ENCODE measurements around the gene IDE. TPM values are rescaled to one million over a fixed set of nuclear protein-coding genes. Genes with fewer than 3 reads are reported as not detected.
"Not testable (repeated sequence)": the region's sequence is repeated elsewhere in the genome, so short reads cannot be mapped to it uniquely, and the experiment has no call there.

IDE gene
- polyA plus RNA-seq, 1 experiment: 15.1 TPM

- no peak for TF ChIP-seq CTCF (IDR thresholded peaks at IDR 0.05; ENCODE audit: insufficient read depth, low read depth, low read length)
- no peak for DNase-seq (ENCODE audit: low read depth)
- CTCF ChIA-PET: interaction anchor here (0.6 to 1.4 kb wide), 3 partner anchors 11 to 110 kb away, joined by 3 to 5 read pairs (median 3); partner anchors contain the start of gene IDE
- H3K36me3 ChIP-seq (ENCODE audit: control insufficient read depth, insufficient read depth, low read length): peaks cover 8% of the 10 kb centered on the region
- POLR2A ChIA-PET: no interaction called here
- H3K27me3 ChIP-seq (ENCODE audit: control insufficient read depth, insufficient read depth, low read length): no peaks in the 10 kb centered on the region
- no peak overlapping the region for H3K4me3 ChIP-seq (ENCODE audit: low read depth, low read length)
Measured at GRCh38 chr10:92464364-92464763, 109.5 kb downstream of the IDE start.

GRCh38 chr10:92463582-92463981 is 110.3 kb downstream of the IDE start:
- peaks cover 8% of the 10 kb centered on the region for H3K36me3 ChIP-seq (ENCODE audit: control insufficient read depth, insufficient read depth, low read length)
- ChIA-PET POLR2A (no interaction called here), CTCF (interaction anchor here (1.0 to 1.4 kb wide), 2 partner anchors 11 to 111 kb away, joined by 3 to 5 read pairs; partner anchors contain the start of gene IDE)
- TF ChIP-seq CTCF (IDR thresholded peaks at IDR 0.05; ENCODE audit: insufficient read depth, low read depth, low read length): no peak
- no peak overlapping the region for H3K4me3 ChIP-seq (ENCODE audit: low read depth, low read length)
- DNase-seq (ENCODE audit: low read depth): no peak
- no peaks in the 10 kb centered on the region for H3K27me3 ChIP-seq (ENCODE audit: control insufficient read depth, insufficient read depth, low read length)

- DNase-seq (ENCODE audit: low read depth); POLR2A ChIA-PET; H3K27me3 ChIP-seq (ENCODE audit: control insufficient read depth, insufficient read depth, low read length); H3K36me3 ChIP-seq (ENCODE audit: control insufficient read depth, insufficient read depth, low read length); H3K4me3 ChIP-seq (ENCODE audit: low read depth, low read length): not testable (repeated sequence)
- CTCF ChIA-PET: interaction anchor here (0.6 kb wide), 3 partner anchors 333 to 505 kb away, joined by 3 read pairs; no protein-coding TSS in a partner anchor
Measured at GRCh38 chr10:92454955-92455354, 118.9 kb downstream of the IDE start.

- ChIA-PET POLR2A (no interaction called here), CTCF (interaction anchor here (1.3 kb wide), 1 partner anchor 11 kb away, joined by 5 read pairs; no protein-coding TSS in a partner anchor)
- no peak for TF ChIP-seq CTCF (IDR thresholded peaks at IDR 0.05; ENCODE audit: insufficient read depth, low read depth, low read length)
- H3K27me3 ChIP-seq (ENCODE audit: control insufficient read depth, insufficient read depth, low read length): no peaks in the 10 kb centered on the region
- peaks cover 6% of the 10 kb centered on the region; the same call in 1 of the 2 replicates for H3K36me3 ChIP-seq (ENCODE audit: control insufficient read depth, insufficient read depth, low read length)
- no peak for DNase-seq (ENCODE audit: low read depth)
- no peak overlapping the region for H3K4me3 ChIP-seq (ENCODE audit: low read depth, low read length)
Measured at GRCh38 chr10:92452313-92452712, 121.6 kb downstream of the IDE start.

DNA sequence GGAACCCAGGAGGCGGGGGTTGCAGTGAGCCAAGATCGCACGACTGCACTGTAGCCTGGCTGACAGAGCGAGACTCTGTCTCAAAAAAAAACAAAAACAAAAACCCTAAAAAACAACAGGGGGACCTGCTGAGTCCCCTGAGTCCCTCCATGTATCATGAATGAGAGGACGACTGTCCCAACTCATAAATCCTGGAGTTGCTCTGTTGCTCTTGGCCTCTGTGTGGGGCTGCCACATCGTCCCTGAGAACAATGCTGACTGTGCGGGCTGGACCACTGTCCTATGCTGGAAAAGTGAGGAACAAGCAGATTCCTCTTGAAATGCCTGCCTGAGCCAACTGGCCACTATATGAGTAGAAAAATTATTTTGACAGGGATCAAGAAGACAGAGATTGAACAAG is 122.5 kb downstream of the IDE start:
- Histone ChIP-seq H3K36me3 (ENCODE audit: control insufficient read depth, insufficient read depth, low read length) (peaks cover 6% of the 10 kb centered on the region; the same call in 1 of the 2 replicates), H3K4me3 (ENCODE audit: low read depth, low read length) (no peak overlapping the region), H3K27me3 (ENCODE audit: control insufficient read depth, insufficient read depth, low read length) (no peaks in the 10 kb centered on the region)
- no peak for TF ChIP-seq CTCF (IDR thresholded peaks at IDR 0.05; ENCODE audit: insufficient read depth, low read depth, low read length)
- no peak for DNase-seq (ENCODE audit: low read depth)
- POLR2A ChIA-PET: no interaction called here
- CTCF ChIA-PET: interaction anchor here (0.6 kb wide), 1 partner anchor 10 kb away, joined by 3 read pairs; no protein-coding TSS in a partner anchor

DNA sequence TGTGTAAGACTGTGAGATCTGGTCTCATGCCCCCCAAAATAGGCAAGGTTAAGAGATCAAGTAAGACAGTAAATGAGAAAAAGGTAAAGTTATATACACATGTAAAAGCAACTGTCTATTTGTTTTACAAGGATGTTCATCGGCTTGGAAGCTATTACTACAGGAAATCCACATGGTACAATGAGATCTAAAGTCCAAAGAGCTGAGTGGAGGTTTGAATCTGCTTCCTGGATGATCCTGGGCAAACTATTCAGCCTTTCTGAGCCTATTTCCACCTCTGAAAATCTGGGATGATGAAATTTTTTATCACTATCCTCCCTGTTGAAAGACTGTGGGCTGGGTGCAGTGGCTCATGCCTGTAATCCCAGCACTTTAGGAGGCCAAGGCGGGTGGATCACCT is 123.0 kb downstream of the IDE start:
- Histone ChIP-seq H3K27me3 (ENCODE audit: control insufficient read depth, insufficient read depth, low read length) (no peaks in the 10 kb centered on the region), H3K36me3 (ENCODE audit: control insufficient read depth, insufficient read depth, low read length) (peaks cover 6% of the 10 kb centered on the region; the same call in 1 of the 2 replicates), H3K4me3 (ENCODE audit: low read depth, low read length) (no peak overlapping the region)
- POLR2A ChIA-PET: no interaction called here
- no peak for TF ChIP-seq CTCF (IDR thresholded peaks at IDR 0.05; ENCODE audit: insufficient read depth, low read depth, low read length)
- CTCF ChIA-PET: no interaction called here
- DNase-seq (ENCODE audit: low read depth): no peak

Data from BJ (cell line).